Posterior vena cava (tissue), 2 donors: Measurements from ENCODE around the gene HES1. TPM values are rescaled to one million over a fixed set of nuclear protein-coding genes. Genes with fewer than 3 reads are reported as not detected.

Experiments
- DNase-seq: peaks from one replicate; pipeline ENCODE4 v3.0.0-alpha.2; 2020; ENCODE audit warnings: low spot score
- intact Hi-C, 2 donors: fragments of 100-400 bp; cut with DNase I; formaldehyde crosslinking; loops; one replicate each; pipeline versions ENCODE4 v1.14.1 to v1.14.2; 2022 to 2023
- total RNA-seq, 2 donors: library from RNA; stranded (reverse); fragmentation: NEBNext Ultra II Directional; extraction: Animal tissue kit (Norgen Biotek cat#: 25700); gene quantifications; one replicate each; pipeline ENCODE4 v1.2.1, GENCODE V29; 2021
- donor health status: DM: yes; HTN: yes; CAD: no.
- donor health status: DM: yes; HTN: yes; CAD: no.

Gene HES1
- total RNA-seq, 2 donors from 2014 or later: 19.5 to 29.2 TPM

DNA sequence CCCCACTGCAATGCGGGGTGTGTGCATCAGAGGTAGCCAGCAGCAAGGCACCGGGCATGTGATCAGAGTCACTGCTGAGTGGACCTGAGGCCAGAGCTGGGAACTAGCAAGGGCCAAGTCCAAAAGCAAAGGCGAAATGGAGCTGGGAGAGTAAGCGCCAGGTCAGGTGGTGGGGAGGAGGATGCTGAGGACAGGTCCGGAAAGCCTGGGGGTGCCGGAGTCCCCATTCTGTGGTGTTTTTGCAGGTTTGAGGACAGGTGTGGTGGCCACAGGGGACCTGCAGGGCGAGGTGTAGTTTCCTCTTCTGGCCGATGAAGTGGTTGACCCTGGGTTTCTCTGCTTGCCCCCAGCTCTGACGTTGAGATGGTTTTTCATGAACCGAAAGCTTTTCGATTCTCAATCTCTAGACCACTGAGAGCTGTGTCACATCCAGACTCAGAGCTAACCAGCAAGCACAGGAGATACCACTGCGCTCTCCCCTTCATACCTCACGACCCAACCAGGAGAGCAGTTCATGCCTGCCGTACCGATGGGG lies 35.0 kb upstream of the HES1 start:
- DNase-seq: no peak
- intact Hi-C loops: no loop called here

DNA sequence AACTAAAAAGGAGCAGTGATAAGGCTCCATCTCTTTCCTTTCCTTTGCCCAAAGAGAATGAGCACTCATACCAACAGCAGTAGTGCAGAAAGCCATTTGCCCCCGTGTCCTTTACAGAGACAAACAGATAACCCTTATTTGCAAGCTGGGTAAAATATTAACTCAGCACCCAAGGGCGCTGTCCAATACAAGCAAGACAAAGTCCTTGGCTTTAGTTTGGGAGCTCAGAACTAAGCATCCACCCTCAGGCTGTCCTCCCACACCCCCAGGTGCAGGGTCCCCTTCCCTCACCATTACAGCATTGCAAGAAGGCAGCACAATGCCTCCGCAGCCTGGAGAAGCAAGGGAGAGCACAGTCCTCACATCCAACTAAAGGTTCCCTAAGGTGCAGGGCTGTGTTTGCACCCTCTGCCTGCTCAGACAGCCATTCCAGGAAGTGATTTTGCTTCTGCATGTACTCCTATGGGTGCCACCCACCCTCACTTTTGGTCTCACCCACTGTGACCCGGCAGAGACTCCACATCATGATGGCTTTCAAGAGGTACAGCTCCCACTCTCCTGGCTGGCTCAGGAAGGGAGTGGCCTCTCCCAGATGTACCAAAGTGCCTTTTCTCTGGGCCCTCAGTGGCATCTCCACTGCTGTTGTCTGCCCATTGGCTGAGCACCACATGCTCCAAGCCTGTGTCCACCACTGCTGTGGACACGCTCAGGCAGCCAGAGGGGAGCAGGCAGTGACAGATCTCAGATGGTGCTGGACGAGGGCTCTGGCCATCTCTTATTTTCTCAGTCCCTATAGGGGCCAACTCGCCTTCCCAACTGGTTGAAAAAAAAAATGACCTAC lies 34.1 kb upstream of the HES1 start:
- no peak for DNase-seq
- intact Hi-C loops: no loop called here

DNA sequence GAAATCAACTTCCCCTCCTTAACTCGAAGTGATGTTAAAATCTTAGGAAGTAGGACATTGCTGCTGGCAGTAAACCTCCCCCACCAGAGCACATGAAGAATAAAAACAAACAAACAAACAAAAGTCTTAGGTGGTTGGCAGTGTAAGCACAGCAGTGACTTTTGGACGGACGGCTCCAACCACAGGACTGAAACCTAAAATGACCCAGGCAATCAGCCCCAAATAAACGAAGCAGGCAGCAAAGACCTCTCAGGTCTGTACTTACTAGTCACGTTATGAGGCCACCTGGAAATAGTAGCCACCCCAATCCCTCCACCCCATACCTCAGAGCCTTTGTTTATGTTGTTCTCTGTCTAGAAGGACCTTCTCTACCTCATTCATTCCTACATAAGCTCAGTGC lies 33.5 kb upstream of the HES1 start:
- intact Hi-C loops: no loop called here
- DNase-seq: no peak

DNA sequence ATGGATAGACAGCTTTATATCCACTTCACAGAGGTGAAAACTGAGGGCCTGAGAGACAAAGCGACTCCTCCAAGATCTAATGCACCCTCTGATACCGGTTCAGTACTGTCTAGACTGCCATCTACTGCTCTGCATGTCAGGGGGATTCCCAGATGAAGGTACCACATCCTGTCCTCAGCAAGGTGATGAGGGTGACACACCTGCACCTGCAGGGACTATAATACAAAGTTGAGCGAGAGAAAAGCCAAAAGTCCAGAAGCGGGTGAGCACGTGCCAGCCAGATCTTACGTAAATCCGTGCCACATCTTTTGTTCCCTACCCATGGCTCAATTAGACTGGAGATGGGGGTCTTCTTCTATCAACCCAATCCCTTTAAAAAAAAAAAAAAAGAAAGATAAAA lies 32.4 kb upstream of the HES1 start:
- DNase-seq: peak; percentile 8

DNA sequence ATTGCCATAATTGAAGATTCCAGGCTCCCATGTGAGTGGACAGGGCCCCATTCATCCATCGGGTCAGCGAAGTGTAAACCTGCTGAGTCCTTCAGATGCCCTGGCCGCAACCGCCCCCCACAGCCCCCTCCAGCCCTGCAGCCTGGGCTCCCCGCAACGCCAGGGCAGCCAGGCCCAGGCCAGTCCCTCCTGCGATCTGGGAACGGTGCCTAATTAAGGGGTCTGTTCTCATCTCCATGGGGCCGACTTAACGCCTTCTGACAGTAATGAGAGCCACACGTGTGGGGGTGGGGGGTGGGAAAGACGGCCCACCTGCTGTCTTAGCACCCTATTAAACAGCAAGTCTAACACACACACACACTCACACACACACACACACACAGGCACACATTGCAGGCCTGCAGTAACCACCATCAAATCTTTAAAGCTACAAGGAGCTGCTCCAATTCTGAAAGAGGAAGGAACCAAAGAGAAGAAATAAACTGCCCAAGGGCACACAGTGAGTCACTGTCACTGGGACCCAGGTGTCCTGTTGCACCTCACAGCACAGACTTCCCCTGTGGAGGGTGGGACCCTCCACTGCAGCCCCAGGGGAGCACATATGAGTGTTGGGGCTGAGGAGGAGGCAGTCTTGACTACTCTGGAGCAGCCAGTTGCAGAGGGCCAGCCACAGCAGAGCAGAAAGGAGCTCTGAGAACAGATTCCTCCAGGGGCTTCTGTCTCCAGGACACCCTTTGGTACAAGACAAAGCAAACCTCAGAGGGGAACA lies 31.8 kb upstream of the HES1 start:
- peak; percentile 64 for DNase-seq
- intact Hi-C loops: no loop called here

More for the DNA sequence above, 32.4 kb upstream of the HES1 start:
- intact Hi-C loops: no loop called here

DNA sequence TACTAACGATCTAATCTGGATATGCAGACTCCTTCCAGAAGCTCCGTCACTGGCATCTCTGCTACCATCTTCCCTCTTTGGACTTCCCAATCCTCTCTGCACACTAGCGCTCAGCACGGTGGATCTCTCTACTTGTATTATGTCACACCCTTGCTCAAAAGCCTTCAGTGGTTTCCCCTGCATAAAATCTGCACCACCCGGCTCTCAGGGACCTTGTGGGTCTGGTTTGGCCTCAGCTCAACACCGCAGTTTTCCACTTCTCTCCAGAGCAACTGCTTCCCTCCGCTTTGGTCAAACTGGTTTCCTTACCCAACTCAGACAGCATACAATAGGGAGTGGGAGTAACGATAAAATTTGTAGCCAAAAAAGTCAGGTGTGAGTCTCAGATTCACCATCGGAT lies 30.7 kb upstream of the HES1 start:
- peak; percentile 22 for DNase-seq

DNA sequence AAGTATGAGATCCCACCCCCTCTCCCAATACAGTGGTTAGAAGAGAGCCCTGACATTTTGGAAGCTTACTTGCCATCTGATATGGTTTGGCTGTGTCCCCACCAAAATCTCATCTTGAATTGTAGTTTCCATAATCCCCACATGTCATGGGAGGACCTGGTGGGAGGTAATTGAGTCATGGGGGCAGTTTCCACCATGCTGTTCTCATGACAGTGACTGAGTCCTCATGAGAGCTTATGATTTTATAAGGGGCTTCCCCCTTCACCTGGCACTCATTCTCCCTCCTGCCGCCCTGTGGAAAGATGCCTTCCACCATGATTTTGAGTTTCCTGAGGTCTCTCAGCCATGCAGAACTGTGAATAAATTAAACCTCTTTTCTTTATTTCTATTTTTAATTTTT lies 28.8 kb upstream of the HES1 start:
- no peak for DNase-seq
- intact Hi-C loops: no loop called here

More for the DNA sequence above, 30.7 kb upstream of the HES1 start:
- intact Hi-C loops: no loop called here

DNA sequence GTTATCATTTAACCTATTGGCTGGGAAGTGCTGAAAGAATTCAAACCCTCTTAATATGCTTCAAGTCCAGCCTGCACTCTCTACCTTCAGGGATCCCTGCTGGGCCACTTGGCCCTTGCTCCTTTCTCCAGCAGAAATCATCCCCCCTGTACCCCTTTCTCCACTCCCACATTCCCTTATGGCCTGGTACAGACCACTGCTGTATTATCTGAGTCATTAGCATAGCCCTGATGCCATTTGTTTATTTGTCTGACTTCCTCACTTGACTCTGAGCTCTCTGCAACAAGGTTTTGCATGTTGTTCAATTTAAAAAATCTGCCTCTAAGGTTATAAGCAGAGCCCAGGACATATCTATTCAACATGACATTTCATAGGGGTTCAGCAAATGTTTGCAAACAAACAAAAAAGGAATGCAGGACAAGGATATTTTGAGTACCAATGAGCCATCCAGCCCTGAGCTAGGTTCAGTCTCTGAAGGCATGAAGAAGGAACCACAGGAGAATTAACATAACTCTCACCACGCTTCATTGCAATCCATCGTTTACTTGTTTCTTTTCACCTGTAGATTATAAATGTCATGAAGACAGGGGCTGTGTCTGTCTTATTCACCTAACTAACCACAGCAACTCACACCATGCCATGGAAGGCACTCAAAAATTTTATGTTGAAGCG lies 26.6 kb upstream of the HES1 start:
- no peak for DNase-seq
- intact Hi-C loops: no loop called here

DNA sequence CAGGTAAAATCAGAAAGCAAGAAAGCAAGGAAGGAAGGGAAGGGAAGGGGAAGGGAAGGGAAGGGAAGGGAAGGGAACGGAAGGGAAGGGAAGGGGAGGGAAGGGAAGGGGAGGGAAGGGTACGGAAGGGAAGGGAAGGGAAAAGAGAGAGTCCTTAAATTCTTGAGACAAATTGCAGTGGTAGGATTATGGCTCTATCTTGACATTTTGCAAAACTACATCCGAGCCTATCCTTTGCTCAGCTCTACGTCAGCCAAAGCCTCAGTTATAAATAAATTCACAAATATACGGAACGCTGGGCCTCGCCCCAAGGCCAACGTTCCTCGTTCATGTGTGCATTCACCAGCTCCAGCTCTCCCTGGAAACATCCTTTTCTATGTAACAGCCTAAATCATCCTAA lies 25.5 kb upstream of the HES1 start:
- DNase-seq: no peak
- intact Hi-C loops: no loop called here

DNA sequence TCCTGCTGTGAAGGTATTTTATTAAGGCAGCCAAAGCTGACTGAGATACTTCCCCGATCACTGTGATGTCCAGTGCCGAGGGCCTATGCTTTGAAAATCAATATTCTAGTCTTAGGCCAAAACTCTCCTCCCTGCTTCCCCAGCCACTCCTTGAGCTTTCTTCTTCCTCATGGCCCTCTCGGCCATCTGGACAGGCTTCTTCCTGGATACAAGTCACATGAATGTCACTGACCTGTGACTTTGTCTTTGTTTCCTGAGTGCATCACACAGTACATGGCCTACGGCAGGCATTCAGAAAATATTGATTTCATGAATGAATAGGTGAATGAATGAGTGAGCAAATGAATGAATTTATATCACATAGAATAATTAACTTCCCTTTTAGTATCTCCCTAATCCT lies 24.6 kb upstream of the HES1 start:
- intact Hi-C loops: no loop called here
- no peak for DNase-seq

DNA sequence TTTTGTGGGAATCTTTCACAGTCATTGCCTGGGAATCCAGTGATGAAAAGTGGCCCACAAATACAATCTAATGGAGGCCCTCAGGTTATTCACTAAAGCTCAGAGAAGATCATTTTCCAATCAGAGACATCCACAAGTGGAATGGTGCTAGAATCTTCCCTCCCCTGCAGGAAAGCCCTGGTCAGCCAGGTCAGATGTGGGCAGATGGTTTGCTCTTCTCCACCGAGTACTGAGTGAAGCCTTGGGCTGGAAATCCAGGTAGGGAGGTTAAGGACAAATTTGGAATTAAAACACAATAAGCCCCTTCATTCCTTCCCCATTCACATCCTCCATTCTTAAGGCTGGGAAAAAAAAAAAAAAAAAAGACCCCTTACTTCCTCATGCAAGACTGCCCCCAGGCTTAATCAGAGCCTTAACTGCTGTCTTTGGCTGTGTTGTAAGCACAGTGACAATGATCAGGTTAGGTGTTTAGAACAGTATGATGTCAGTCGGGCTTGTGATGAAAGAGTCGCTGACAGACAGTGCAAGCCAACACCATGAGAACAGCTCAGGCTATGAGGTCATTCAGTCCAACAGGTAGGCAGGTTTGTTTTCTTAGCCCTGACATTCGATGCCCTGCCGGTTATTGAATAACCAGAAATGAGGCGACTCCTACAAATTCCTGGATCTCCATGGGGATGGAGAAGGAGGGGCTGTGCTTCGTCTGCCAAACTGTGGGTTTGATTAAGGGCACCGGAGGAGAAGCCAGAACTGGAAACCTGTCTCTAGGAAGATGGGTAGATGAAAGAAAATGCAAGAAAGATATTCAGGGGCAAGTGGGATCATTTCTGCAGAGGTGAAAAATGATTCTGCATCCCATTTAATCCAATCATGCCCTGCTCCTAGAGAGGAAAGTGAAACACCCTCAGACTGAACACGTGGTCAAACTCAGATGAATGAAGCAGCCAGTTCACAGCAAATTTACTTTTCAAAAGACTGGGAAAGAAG lies 23.5 kb upstream of the HES1 start:
- intact Hi-C loops: no loop called here
- DNase-seq: no peak

DNA sequence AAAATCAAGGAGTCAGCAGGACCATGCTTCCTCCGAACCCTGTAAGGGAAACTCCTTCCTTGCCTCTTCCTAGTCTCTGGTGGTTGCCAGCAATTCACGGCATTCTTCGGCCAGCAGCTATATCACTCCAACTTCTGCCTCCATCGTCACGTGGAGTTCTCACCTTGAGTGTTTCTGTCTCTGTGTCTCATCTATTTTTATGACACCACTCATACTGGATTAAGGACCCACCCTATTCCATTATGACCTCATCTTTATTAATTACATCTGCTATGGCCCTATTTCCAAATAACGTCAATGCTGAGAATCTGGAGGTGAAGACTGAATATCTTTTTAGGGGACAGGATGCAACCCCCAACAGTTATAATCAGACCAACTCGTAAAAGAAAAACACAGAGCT lies 21.8 kb upstream of the HES1 start:
- DNase-seq: no peak
- intact Hi-C loops: no loop called here

DNA sequence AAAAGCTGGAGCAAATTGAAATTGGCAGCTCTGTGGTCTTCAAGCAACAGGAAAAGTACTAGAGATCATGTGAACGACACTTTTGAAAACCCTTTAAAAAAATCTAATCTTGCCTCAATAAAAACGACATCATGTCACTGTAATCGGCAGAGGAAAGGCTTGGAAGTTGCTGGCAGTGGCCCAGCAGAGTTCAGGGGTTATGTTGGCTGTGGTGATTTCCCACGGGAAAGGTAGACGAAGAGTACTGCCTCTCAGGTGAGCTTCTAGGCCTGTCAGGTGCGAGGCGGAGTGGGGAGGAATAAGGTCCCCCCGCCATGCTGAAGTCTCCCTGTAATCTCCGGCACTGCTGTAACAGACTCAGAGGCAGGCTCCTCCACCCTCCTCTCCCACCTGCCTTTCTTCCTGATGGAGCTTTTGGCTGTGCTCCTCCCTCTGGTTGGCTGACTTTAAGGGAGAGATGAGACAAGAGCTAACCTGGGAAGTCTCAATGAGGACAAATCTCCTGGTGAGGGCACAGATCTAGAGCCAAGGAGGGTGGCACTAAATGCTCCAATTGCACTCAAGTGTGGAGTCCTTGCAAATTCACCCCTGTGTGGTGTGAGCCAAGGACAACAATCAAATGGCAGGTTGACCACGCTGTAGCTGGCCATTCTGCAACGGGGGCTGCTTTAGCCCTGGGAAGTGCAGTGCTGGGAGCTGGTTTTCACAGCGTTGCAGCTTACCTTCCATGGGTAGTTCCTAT lies 18.7 kb upstream of the HES1 start:
- intact Hi-C loops: no loop called here
- DNase-seq: peak; percentile 45

DNA sequence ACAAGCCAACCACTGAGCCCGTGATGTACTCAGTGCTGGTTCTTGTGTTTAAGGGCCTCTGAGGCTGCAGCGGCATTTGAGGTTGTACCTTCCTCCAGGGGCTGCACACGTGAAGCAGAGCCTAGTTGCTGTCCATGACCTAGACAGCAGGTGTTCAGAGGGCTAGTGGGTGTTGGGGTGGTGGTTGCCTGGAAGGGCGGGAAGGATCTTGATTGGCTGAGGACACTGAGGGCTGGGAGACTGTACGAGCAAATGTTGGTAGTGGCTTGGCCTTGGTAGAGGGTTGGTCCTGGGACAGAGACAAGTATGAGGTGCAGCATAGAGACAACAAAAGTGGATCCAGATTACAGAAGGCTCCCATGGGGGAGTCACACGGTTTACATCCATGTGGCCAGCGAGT lies 17.0 kb upstream of the HES1 start:
- intact Hi-C loops: no loop called here
- DNase-seq: peak; percentile 30

DNA sequence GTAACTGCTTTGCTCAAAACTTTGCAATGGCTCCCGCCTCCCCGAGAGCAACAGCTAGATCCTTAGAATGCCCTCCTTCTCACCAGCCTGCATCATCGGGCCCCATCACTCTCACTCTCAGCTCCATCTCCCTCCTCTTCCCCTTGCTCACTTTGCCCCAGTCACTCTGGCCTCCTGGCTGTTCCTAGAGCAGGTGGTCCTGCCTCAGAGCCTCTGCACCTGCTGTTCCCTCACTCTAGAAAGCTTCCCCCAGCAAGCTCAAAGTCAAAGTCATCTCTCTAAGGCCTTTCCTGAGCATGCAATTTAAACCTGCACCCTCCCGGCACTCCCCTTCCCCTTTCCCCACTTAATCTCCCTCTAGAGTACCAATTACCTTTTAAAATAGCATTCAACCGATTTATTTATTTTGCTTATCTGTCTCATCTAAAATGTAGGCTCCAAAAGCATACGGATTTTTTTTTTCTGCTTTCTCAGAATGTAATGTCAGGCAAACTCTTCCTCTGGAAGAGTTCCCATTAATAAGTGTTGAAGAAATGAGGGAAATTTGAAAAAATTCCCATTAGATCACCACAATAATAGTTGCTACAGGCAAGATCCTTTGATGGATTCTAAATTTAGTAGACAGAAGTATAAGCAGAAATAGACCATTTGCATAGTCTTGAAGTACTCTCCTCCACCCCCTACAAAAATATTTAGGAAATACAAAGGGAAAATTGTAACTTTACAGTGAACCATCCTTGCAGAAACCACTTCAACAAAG lies 15.9 kb upstream of the HES1 start:
- intact Hi-C loops: no loop called here
- no peak for DNase-seq

DNA sequence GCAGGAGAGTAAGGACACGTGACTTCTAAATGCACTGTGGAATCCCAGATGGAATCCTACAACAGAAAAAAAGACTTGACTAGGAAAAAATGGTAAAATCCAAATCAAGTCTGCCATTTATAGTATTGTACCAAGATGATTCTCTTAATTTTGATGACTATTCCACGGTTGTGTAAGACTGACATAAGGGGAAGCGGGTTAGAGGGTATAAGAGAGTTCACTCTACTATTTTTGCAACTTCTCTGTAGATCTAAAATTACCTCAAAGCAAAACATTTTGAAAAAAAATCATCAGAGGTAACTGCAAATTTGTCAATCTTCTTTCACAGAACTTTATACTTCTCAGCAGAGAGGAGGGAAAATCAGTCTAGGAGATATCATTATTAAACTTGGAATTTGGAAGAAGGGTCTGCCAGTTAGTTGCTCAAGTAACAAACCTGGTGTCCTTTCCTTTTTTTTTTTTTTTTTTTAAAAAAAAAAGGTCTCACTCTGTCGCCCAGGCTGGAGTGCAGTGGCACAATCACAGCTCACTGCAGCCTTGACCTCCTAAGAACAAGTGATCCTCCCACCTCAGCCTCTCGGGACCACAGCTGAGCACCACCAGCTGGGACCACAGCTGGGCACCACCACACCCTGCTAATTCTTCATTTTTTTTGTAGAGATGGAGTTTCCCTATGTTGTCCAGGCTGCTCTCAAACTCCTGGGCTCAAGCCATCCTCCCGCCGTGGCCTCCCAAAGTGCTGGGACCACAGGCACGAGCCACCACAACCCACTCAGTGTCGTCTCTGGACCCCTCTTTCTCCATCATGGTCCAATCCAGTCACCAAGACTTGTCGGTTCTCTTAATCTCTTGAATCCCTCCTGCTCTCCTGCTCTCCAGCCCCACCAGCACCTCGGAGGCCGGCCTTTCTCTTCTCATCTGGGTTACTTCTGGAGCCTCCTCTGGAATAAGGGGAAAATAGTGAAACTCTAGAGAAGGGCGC lies 14.9 kb upstream of the HES1 start:
- intact Hi-C loops: no loop called here
- DNase-seq: peak; percentile 61
